H9 (cell line): Measurements from ENCODE around the gene TRMT61A. TPM values are rescaled to one million over a fixed set of nuclear protein-coding genes. Genes with fewer than 3 reads are reported as not detected.
A peak's percentile ranks its signal among the peaks of the same experiment; 100 is the strongest.

ENCODE experiments used
- DNase-seq: peaks from one replicate; pipeline ENCODE4 v3.0.0-alpha.2; 2017
- H2AFZ ChIP-seq: one replicate; pipeline ENCODE4 v1.6.1; 2013; ENCODE audit warnings: mild to moderate bottlenecking, low read length, control low read depth, moderate library complexity
- H2AK5ac ChIP-seq: 2 replicates; pipeline ENCODE4 v1.6.1; 2013; ENCODE audit warnings: low read length, control low read depth, mixed read lengths; ENCODE audit not compliant: insufficient read length
- H2BK120ac ChIP-seq: one replicate; pipeline ENCODE4 v1.6.1; 2013; ENCODE audit warnings: low read depth, mild to moderate bottlenecking, low read length, control low read depth, inconsistent platforms; ENCODE audit not compliant: poor library complexity, severe bottlenecking
- H2BK12ac ChIP-seq: 2 replicates; pipeline ENCODE4 v1.6.1; 2013; ENCODE audit warnings: low read length, control low read depth, mixed read lengths, low read depth; ENCODE audit not compliant: insufficient read length
- H2BK15ac ChIP-seq: 2 replicates; pipeline ENCODE4 v1.6.1; 2013; ENCODE audit warnings: low read depth, low read length, control low read depth
- H2BK20ac ChIP-seq: one replicate; pipeline ENCODE4 v1.6.1; 2013; ENCODE audit warnings: low read depth, mild to moderate bottlenecking, low read length, control low read depth, inconsistent platforms; ENCODE audit not compliant: poor library complexity, severe bottlenecking
- H2BK5ac ChIP-seq: 2 replicates; pipeline ENCODE4 v1.6.1; 2013; ENCODE audit warnings: low read length, control low read depth, mixed read lengths; ENCODE audit not compliant: insufficient read length
- H3K14ac ChIP-seq: 2 replicates; pipeline ENCODE4 v1.6.1; 2013; ENCODE audit warnings: low read length, control low read depth; ENCODE audit not compliant: insufficient read depth
- H3K18ac ChIP-seq: 2 replicates; pipeline ENCODE4 v1.6.1; 2013; ENCODE audit warnings: low read depth, mild to moderate bottlenecking, mixed read lengths, low read length, control low read depth; ENCODE audit not compliant: insufficient read length
- H3K23ac ChIP-seq: 2 replicates; pipeline ENCODE4 v1.6.1; 2013; ENCODE audit warnings: low read length, control low read depth, mixed read lengths, low read depth; ENCODE audit not compliant: insufficient read length
- H3K23me2 ChIP-seq: 2 replicates; pipeline ENCODE4 v1.6.1; 2013; ENCODE audit warnings: low read depth, mild to moderate bottlenecking, mixed read lengths, low read length, control low read depth; ENCODE audit not compliant: insufficient read length, poor library complexity, severe bottlenecking
- H3K27ac ChIP-seq: 2 replicates; pipeline ENCODE4 v1.5.1; 2013; ENCODE audit warnings: low read length, control low read depth, mixed read lengths, low read depth; ENCODE audit not compliant: insufficient read length
- H3K27me3 ChIP-seq: 2 replicates; pipeline ENCODE4 v1.6.1; 2013; ENCODE audit warnings: low read length, control low read depth, inconsistent platforms; ENCODE audit not compliant: insufficient read depth
- H3K4ac ChIP-seq: 2 replicates; pipeline ENCODE4 v1.6.1; 2013; ENCODE audit warnings: low read depth, mild to moderate bottlenecking, control low read depth, inconsistent platforms, low read length, moderate library complexity
- H3K4me1 ChIP-seq: 2 replicates; pipeline ENCODE4 v1.6.1; 2013; ENCODE audit warnings: low read length, control low read depth, inconsistent platforms; ENCODE audit not compliant: insufficient read depth
- H3K4me2 ChIP-seq: 2 replicates; pipeline ENCODE4 v1.6.1; 2013; ENCODE audit warnings: low read length, control low read depth, mixed read lengths; ENCODE audit not compliant: insufficient read length, insufficient read depth
- H3K56ac ChIP-seq: 2 replicates; pipeline ENCODE4 v1.6.1; 2013; ENCODE audit warnings: low read depth, mild to moderate bottlenecking, mixed read lengths, low read length, control low read depth; ENCODE audit not compliant: insufficient read length
- H3K79me1 ChIP-seq: 2 replicates; pipeline ENCODE4 v1.6.1; 2013; ENCODE audit warnings: low read depth, mild to moderate bottlenecking, moderate library complexity, low read length, control low read depth, inconsistent platforms; ENCODE audit not compliant: insufficient read depth, poor library complexity, severe bottlenecking
- H3K79me2 ChIP-seq: 2 replicates; pipeline ENCODE4 v1.6.1; 2013; ENCODE audit warnings: low read length, control low read depth, inconsistent platforms; ENCODE audit not compliant: insufficient read depth
- H3K9ac ChIP-seq: 2 replicates; pipeline ENCODE4 v1.6.1; 2013; ENCODE audit warnings: low read length, control low read depth, mixed read lengths; ENCODE audit not compliant: insufficient read length; ENCODE audit errors: extremely low read depth
- H3K9me3 ChIP-seq: one replicate; pipeline ENCODE4 v1.6.1; 2013; ENCODE audit warnings: low read depth, low read length, inconsistent platforms; ENCODE audit not compliant: control insufficient read depth
- H3T11ph ChIP-seq: one replicate; pipeline ENCODE4 v1.6.1; 2013; ENCODE audit warnings: mild to moderate bottlenecking, low read length, control low read depth, inconsistent platforms
- H4K20me1 ChIP-seq: one replicate; pipeline ENCODE4 v1.6.1; 2013; ENCODE audit not compliant: control insufficient read depth, insufficient read length, insufficient read depth
- H4K5ac ChIP-seq: 2 replicates; pipeline ENCODE4 v1.6.1; 2013; ENCODE audit warnings: low read depth, mild to moderate bottlenecking, mixed read lengths, low read length, control low read depth; ENCODE audit not compliant: insufficient read length
- H4K8ac ChIP-seq: replicated peaks from 2 replicates; pipeline ENCODE4 v1.6.1; 2013; ENCODE audit warnings: low read length, control low read depth, mixed read lengths, low read depth; ENCODE audit not compliant: insufficient read length
- H4K91ac ChIP-seq: 2 replicates; pipeline ENCODE4 v1.6.1; 2013; ENCODE audit warnings: low read depth, mild to moderate bottlenecking, moderate library complexity, mixed read lengths, low read length, control low read depth; ENCODE audit not compliant: insufficient read length
- H3K27ac Mint-ChIP-seq, 3 experiments: 2 replicates in 2 of 3; 3 replicates in 1 of 3; pipeline ENCODE4 v1.8.0; 2020 to 2021; ENCODE audit warnings: mixed read lengths in 3 of 3, mild to moderate bottlenecking in 1 of 3, moderate library complexity in 1 of 3
- H3K27me3 Mint-ChIP-seq: 2 replicates; pipeline ENCODE4 v1.8.0; 2021; ENCODE audit warnings: low read depth, mild to moderate bottlenecking, moderate library complexity, mixed read lengths
- H3K36me3 Mint-ChIP-seq, 3 experiments: 2 replicates in 2 of 3; 3 replicates in 1 of 3; pipeline ENCODE4 v1.8.0; 2020 to 2021; ENCODE audit warnings: low read depth in 3 of 3, mixed read lengths in 3 of 3; ENCODE audit not compliant: insufficient read depth in 1 of 3
- H3K4me1 Mint-ChIP-seq, 2 experiments: 2 replicates each; pipeline ENCODE4 v1.8.0; 2020; ENCODE audit warnings: mixed read lengths in 2 of 2
- H3K4me3 Mint-ChIP-seq, 2 experiments: 2 replicates in 1 of 2; 3 replicates in 1 of 2; pipeline ENCODE4 v1.8.0; 2020 to 2021; ENCODE audit warnings: mild to moderate bottlenecking in 2 of 2, mixed read lengths in 2 of 2, moderate library complexity in 1 of 2
- H3K9me3 Mint-ChIP-seq, 2 experiments: 2 replicates in 1 of 2; 3 replicates in 1 of 2; pipeline ENCODE4 v1.8.0; 2020; ENCODE audit warnings: mild to moderate bottlenecking in 2 of 2, mixed read lengths in 2 of 2, moderate library complexity in 1 of 2
- CTCF ChIP-seq: fragments of 200-600 bp; sonication (generic); conservative IDR thresholded peaks from 3 replicates; pipeline ENCODE4 v1.8.0; 2021; ENCODE audit warnings: antibody characterized with exemption, mild to moderate bottlenecking
- WGBS: extraction: QIAGEN DNeasy Blood & Tissue Kit; methylation state at CpG from one replicate; pipeline ENCODE4 v1.1.7; 2013; ENCODE audit warnings: missing lambda C conversion rate, low lambda C conversion rate, mixed read lengths; ENCODE audit not compliant: insufficient read length; ENCODE audit errors: extremely low coverage; 5-methylcytosine and 5-hydroxymethylcytosine counted together
- total RNA-seq: library from RNA; stranded (reverse); gene quantifications from 2 replicates; pipeline ENCODE4 v1.2.1, GENCODE V29; 2021

The TRMT61A gene
- total RNA-seq, 1 experiment from 2014 or later = 21.9 TPM

DNA sequence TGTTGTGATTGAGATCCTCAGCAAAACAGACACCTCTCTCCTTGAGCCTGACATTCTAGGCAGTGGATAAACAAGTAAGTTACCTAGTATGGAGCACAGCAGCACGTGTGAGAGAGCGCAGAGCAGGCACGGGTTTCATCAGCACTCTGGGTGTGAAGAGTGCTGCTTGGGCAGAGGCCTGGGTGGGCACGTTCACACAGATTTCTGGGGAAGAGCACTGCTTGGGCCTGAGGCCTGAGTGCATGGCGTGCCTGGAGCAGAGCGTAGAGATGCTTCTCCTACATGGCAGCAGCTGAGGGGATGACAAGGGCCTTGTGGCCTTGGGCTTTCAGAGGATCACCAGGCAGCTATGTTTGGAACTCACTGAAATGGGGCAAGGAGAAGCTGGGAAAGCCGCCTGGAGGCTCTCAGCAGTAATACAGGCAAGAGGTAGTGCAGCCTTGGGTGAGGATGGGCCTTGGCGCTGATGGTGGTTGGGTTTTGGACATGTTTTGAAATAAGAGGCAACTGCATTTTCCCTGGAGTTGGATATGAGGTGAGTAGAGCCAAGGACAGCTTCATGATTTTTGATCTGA, 23.9 kb upstream of the TRMT61A start:
- WGBS = no CpG with 5 or more reads among the region's 8 CpGs
- H4K20me1 ChIP-seq = no peaks in the 10 kb centered on the region
- no peak overlapping the region for H3K9ac ChIP-seq
- peak overlapping the region in 2 of 3 experiments; percentile 4 to 48; a peak in 4 of 7 replicates for H3K27ac Mint-ChIP-seq
- no peaks in the 10 kb centered on the region for H3K79me1 ChIP-seq
- no peaks in the 10 kb centered on the region for H3K9me3 Mint-ChIP-seq
- no peak overlapping the region for H3K4me3 Mint-ChIP-seq
- no peak overlapping the region for H2BK15ac ChIP-seq
- no peak overlapping the region for H4K91ac ChIP-seq
- DNase-seq = peak; percentile 39
- no peak overlapping the region for H2AFZ ChIP-seq
- H3K56ac ChIP-seq = no peak overlapping the region
- no peak overlapping the region for H2BK5ac ChIP-seq
- H3K4me1 ChIP-seq = no peaks in the 10 kb centered on the region
- H3K4me2 ChIP-seq = no peak overlapping the region
- no peak overlapping the region for H4K8ac ChIP-seq
- H3K79me2 ChIP-seq = no peaks in the 10 kb centered on the region
- no peak overlapping the region for H3T11ph ChIP-seq
- no peak overlapping the region for H3K27ac ChIP-seq
- no peak overlapping the region for H3K4ac ChIP-seq
- H4K5ac ChIP-seq = no peak overlapping the region
- no peaks in the 10 kb centered on the region for H3K27me3 Mint-ChIP-seq
- H3K9me3 ChIP-seq = no peaks in the 10 kb centered on the region
- no peaks in the 10 kb centered on the region for H3K27me3 ChIP-seq
- TF ChIP-seq CTCF = peak; percentile 53
- H3K18ac ChIP-seq = no peak overlapping the region
- H2BK12ac ChIP-seq = no peak overlapping the region
- H2BK20ac ChIP-seq = no peak overlapping the region
- H2AK5ac ChIP-seq = no peak overlapping the region
- H3K23ac ChIP-seq = no peak overlapping the region
- peaks cover 0 to 2% of the 10 kb centered on the region in 2 experiments; a peak in 2 of 4 replicates for H3K4me1 Mint-ChIP-seq
- no peak overlapping the region for H2BK120ac ChIP-seq
- peaks cover 35 to 72% (median 60%) of the 10 kb centered on the region in 3 experiments for H3K36me3 Mint-ChIP-seq
- H3K23me2 ChIP-seq = no peaks in the 10 kb centered on the region
- H3K14ac ChIP-seq = no peak overlapping the region
